Adrenal gland (tissue), 12 donors: ENCODE measurements around the gene RHEB. TPM values are rescaled to one million over a fixed set of nuclear protein-coding genes. Genes with fewer than 3 reads are reported as not detected.

Experiments used
- DNase-seq, 7 donors: peaks; one replicate each; pipeline ENCODE4 v3.0.0-alpha.2; 2019 to 2020
- H3K27ac ChIP-seq, 5 donors: fragments of 200-600 bp; sonication (generic) in 4 of 5; 1 replicate in 3 of 5; 2 replicates in 2 of 5; pipeline versions ENCODE4 v1.5.1 to v1.8.0; 2016 to 2020; ENCODE audit warnings: mild to moderate bottlenecking in 1 of 5
- H3K27me3 ChIP-seq: fragments of 200-600 bp; 2 replicates; pipeline ENCODE4 v1.8.0; 2021
- H3K36me3 ChIP-seq, 2 donors: fragments of 200-600 bp; replicated peaks in 1 of 2; 1 replicate in 1 of 2; 2 replicates in 1 of 2; pipeline versions ENCODE4 v1.5.1 to v1.8.0; 2018 to 2022
- H3K4me1 ChIP-seq, 2 donors: fragments of 200-600 bp; replicated peaks in 1 of 2; 1 replicate in 1 of 2; 2 replicates in 1 of 2; pipeline versions ENCODE4 v1.5.1 to v1.8.0; 2018 to 2021
- H3K4me3 ChIP-seq, 4 donors: fragments of 200-600 bp; sonication (generic) in 3 of 4; one replicate each; pipeline ENCODE4 v1.5.1; 2016 to 2018
- H3K9me3 ChIP-seq, 3 donors: fragments of 200-600 bp; sonication (generic) in 1 of 3; replicated peaks in 1 of 3; 1 replicate in 2 of 3; 2 replicates in 1 of 3; pipeline versions ENCODE4 v1.5.1 to v1.8.0; 2016 to 2021
- POLR2A ChIP-seq, 2 donors: fragments of 450-650 bp; IDR thresholded peaks; one replicate each; pipeline ENCODE4 v1.6.1; 2017; ENCODE audit warnings: antibody characterized with exemption in 2 of 2, mild to moderate bottlenecking in 2 of 2, moderate library complexity in 1 of 2
- WGBS, 4 donors: extraction: QIAGEN DNeasy Blood & Tissue Kit in 2 of 4; methylation state at CpG; one replicate each; pipeline versions ENCODE4 v1.1.5 to v1.1.7; 2013 to 2017; 5-methylcytosine and 5-hydroxymethylcytosine counted together
- intact Hi-C, 2 donors: fragments of 100-400 bp; cut with DNase I; formaldehyde crosslinking; loops; one replicate each; pipeline versions ENCODE4 v1.14.1 to v1.15.0; 2022 to 2023
- polyA plus RNA-seq, 3 donors: library from polyadenylated mRNA; stranded (reverse); fragments of 200-250 nt in 2 of 3; fragments of 350-450 nt in 1 of 3; fragmentation: Illumina TruSeq in 1 of 3; extraction: RNeasy Lipid Tissue Mini Kit (QIAGEN cat#74804) in 1 of 3; gene quantifications; one replicate each; pipeline ENCODE4 v1.2.3, GENCODE V29; 2013 to 2014
- total RNA-seq, 9 donors: library from RNA; depleted of rRNA in 4 of 9; stranded (reverse); fragments of >200 nt in 4 of 9; fragments of 120-200 nt in 1 of 9; fragmentation: NEBNext Ultra II Directional in 1 of 9; extraction: Animal tissue kit (Norgen Biotek cat#: 25700) in 1 of 9; gene quantifications; one replicate each; pipeline versions ENCODE4 v1.1.0 to v1.2.4, GENCODE V29; 2013 to 2023
- TF ChIP-seq, protein P1 (sequence below), 6 experiments: fragments of 450-650 bp in 4 of 6; fragments of 200-600 bp in 2 of 6; sonication (generic) in 1 of 6; IDR thresholded peaks; 1 replicate in 5 of 6; 2 replicates in 1 of 6; pipeline versions ENCODE4 v1.5.1 to v1.8.0; 2016 to 2021; ENCODE audit warnings: antibody characterized with exemption in 6 of 6, mild to moderate bottlenecking in 2 of 6, moderate library complexity in 1 of 6
- donor health status: healthy with polysubstance abuse.
- donor health status: Bipolar disorder and iron deficiency.
- donor health status: DM: yes; HTN: yes; CAD: no.
- donor health status: DM: no; HTN: no; CAD: no.
- donor health status: DM: no; HTN: no; CAD: no.
- donor health status: DM: yes; HTN: yes; CAD: no.

The RHEB gene
- total and polyA plus RNA-seq, 12 donors: 66.3 to 309 (median 127) TPM

DNA sequence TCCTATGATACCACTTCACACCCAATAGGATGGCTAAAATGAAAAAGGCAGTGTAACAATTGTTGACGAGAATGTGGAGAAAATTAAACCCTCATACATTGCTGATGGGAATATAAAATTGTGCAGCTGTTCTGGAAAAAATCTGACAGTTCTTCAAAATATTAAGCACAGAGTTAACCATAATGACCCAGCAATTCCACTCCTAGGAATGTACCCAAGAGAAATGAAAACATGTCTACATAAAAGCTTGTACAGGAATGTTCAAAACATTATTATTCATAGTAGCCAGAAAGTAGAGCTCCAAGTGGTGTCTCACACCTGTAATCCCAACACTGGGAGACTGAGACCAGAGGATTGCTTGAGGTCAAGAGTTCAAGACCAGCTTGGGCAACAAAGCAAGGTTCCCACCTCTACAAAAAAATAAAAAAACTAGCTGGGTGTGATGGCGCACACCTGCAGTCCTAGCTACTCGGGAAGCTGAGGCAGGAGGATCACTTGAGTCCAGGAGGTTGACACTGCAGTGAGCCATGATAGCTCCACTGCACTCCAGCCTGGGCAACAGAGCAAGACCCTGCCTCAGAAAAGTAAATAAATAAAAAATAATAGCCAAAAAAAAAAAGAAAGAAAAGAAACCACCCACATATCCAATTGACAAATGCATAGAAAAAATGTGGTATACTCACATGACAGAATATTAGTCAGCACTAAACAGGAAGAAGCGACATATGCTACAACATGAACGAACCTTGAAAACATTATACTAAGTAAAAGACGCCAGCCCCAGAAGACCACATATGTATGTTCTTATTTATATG lies 5.0 kb downstream of the RHEB start:
- Histone ChIP-seq H3K4me3 (no peak overlapping the region), H3K36me3 (no peaks in the 10 kb centered on the region), H3K27ac (peak overlapping the region in 1 of 5 donors; percentile 16), H3K4me1 (peaks cover 24 to 79% of the 10 kb centered on the region in 2 donors), H3K27me3 (no peaks in the 10 kb centered on the region), H3K9me3 (no peaks in the 10 kb centered on the region)
- DNase-seq: no peak
- 86 to 89% (median 87%) methylated on average over 6 of the region's 6 CpGs for WGBS, 4 donors
- TF ChIP-seq, protein P1, sequence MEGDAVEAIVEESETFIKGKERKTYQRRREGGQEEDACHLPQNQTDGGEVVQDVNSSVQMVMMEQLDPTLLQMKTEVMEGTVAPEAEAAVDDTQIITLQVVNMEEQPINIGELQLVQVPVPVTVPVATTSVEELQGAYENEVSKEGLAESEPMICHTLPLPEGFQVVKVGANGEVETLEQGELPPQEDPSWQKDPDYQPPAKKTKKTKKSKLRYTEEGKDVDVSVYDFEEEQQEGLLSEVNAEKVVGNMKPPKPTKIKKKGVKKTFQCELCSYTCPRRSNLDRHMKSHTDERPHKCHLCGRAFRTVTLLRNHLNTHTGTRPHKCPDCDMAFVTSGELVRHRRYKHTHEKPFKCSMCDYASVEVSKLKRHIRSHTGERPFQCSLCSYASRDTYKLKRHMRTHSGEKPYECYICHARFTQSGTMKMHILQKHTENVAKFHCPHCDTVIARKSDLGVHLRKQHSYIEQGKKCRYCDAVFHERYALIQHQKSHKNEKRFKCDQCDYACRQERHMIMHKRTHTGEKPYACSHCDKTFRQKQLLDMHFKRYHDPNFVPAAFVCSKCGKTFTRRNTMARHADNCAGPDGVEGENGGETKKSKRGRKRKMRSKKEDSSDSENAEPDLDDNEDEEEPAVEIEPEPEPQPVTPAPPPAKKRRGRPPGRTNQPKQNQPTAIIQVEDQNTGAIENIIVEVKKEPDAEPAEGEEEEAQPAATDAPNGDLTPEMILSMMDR (IDR thresholded peaks at IDR 0.05): no peak
- no peak for TF ChIP-seq POLR2A (IDR thresholded peaks at IDR 0.05)
- intact Hi-C loops: loop anchor here (10.0 kb wide), 1 partner anchor 50 kb away; no protein-coding TSS in a partner anchor

DNA sequence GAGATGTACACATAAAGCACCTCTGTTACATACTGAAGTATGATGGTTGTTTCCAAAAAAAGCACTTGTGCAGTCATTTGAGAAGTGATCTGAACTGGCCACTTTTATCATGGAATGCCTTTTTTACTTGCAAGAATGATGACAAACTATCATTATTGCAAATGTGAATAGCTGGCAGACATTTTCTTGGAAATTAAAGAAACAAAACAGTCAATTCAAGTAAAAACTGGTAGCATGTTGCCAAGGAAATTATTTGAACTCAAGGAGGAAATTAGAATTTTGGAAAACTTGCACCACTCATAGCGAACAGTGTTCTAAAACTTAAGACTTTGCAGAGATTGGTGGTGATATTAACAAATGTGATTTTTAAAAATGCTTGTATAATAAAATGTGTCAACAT lies 6.6 kb downstream of the RHEB start:
- no peak for DNase-seq
- no peaks in the 10 kb centered on the region for H3K36me3 ChIP-seq
- no peak for TF ChIP-seq POLR2A (IDR thresholded peaks at IDR 0.05)
- H3K4me1 ChIP-seq: peaks cover 24 to 92% of the 10 kb centered on the region in 2 donors
- H3K9me3 ChIP-seq: no peaks in the 10 kb centered on the region
- no peak overlapping the region for H3K4me3 ChIP-seq
- whole genome bisulfite sequencing, 4 donors: 94 to 100% (median 98%) methylated on average over 1 of the region's 1 CpG
- intact Hi-C loops: loop anchor here (10.0 kb wide), 1 partner anchor 48 kb away; no protein-coding TSS in a partner anchor
- H3K27me3 ChIP-seq: no peaks in the 10 kb centered on the region
- H3K27ac ChIP-seq: no peak overlapping the region

DNA sequence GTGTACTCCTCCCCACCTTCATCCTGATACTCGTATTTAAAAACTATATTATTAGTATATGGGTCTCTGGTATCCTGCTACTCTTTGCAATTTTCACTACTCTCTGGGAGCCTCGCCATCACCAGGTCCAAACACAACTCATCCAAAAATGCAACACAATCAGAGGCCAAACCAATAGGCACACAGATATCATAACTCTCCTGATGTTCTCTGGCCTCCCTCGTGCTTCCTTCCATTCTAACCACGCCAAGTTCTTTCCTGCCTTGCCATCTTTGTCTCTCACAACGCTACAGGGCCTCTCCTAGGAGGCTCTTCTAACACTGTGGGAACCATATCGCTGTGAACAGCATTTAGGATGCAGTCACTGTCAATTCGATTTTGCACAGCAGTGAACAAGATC lies 7.3 kb downstream of the RHEB start:
- Histone ChIP-seq H3K27ac (peak overlapping the region in 2 of 5 donors; percentile 27 to 68), H3K9me3 (no peaks in the 10 kb centered on the region), H3K36me3 (no peaks in the 10 kb centered on the region), H3K4me3 (no peak overlapping the region), H3K27me3 (no peaks in the 10 kb centered on the region), H3K4me1 (peaks cover 16 to 92% of the 10 kb centered on the region in 2 donors)
- intact Hi-C loops: loop anchor here (10.0 kb wide), 1 partner anchor 48 kb away; no protein-coding TSS in a partner anchor
- WGBS, 4 donors: 60 to 76% (median 66%) methylated on average over 7 of the region's 7 CpGs
- no peak for DNase-seq
- TF ChIP-seq, protein P1 (IDR thresholded peaks at IDR 0.05): no peak
- no peak for TF ChIP-seq POLR2A (IDR thresholded peaks at IDR 0.05)

DNA sequence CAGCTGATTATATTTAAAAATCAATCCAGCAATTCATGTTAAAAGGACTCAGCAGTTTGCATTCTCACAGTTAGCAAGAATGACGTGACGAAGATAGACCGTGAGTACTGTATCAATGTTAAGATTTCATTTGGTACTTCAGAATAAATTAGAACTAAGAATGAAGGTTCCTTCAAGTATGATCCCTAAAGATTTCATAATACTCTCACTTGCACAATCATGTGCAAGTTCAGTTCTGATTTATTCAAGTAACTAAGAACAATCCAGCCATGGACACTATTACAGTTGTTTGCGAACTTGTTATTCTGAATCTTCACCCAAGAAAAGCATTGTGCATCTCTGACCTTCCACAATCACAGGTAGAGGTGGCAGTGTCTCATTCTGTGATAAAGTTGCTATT lies 7.7 kb downstream of the RHEB start:
- DNase-seq: no peak
- WGBS, 4 donors: 54 to 69% (median 64%) methylated on average over 4 of the region's 4 CpGs

More for the DNA sequence above, 7.7 kb downstream of the RHEB start:
- Histone ChIP-seq H3K9me3 (no peaks in the 10 kb centered on the region), H3K4me3 (no peak overlapping the region), H3K27me3 (no peaks in the 10 kb centered on the region), H3K4me1 (peaks cover 15 to 92% of the 10 kb centered on the region in 2 donors), H3K36me3 (no peaks in the 10 kb centered on the region), H3K27ac (peak overlapping the region in 2 of 5 donors; percentile 27 to 68)
- intact Hi-C loops: loop anchor here (10.0 kb wide), 1 partner anchor 47 kb away; no protein-coding TSS in a partner anchor
- no peak for TF ChIP-seq POLR2A (IDR thresholded peaks at IDR 0.05)
- TF ChIP-seq, protein P1 (IDR thresholded peaks at IDR 0.05): no peak
